Measurements from ENCODE around the gene CIT. TPM values are rescaled to one million over a fixed set of nuclear protein-coding genes. Genes with fewer than 3 reads are reported as not detected.

CIT gene
- total and polyA plus RNA-seq, 9 of the 15 experiments (the other 6 are each of a cell fraction or from before 2014, with no cell fraction given): 1.1 to 46.7 (median 21.3) TPM

DNA sequence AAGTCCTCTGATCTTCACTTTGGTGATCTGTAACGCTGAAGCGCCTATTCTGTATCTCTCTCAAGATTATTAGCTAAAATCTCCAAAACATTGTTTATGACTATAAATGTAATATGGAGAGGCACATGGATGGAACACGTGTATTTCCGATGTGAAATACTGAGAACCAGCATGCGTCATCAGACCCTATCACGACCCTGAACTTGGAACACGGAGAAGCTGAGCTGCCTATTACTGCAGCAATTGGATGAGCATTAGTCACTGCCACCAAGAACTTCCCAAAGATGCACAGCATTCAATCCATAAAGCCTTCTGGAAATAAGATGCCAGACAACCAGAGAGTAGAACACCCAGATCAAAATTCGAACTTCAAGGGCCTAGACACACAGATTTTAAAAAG lies 147.2 kb downstream of the CIT start (continued):
- TF ChIP-seq, protein P1, sequence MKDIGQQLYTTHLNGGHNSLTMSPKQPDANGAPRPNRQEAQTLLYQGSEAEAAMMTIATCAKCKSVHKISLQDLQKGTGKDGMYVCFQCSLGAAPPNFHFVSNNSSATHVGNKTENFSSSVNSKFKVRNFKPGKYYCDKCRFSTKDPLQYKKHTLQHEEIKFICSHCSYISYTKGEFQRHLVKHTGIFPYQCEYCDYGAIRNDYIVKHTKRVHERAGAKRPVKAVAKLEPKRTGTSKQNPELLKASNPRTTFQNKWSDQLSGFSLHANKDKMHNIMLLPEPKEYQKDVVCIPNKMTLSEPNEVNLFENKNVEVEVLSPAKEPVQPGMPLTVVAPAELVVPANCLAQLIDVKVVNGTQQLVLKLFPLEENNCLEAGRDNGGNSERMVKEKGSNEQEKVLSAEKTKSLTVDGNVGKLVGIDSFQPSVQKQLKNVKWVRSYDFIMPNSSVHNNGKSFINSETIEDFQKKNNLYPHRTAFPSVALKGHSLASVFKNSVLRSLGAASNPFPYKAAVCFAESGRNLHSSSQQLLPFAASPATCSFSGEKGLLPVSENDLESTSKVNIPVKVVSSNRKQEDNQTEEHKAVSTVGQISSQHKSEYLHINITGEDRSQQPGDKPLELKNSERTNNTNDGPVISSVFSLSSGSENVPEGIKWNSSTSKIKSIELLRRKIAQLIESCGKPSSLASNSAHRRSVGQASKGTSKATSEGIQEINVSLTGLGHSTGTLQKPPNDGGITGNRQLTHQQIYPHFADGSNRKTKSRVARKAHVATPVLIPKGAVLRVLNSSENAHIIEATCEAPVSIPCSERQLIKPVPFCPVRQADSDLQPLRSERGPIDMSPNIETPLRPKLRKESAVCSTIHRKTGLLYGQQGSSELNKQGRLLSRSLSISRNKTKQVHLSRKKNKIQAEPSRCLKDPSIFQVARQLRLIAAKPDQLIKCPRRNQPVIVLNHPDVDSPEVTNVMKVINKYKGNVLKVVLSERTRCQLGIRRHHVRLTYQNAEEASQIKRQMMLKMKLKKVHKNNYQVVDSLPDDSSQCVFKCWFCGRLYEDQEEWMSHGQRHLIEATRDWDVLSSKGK (CRISPR knock-in tag; IDR thresholded peaks at IDR 0.05): no peak
- TF ChIP-seq SIRT6 (IDR thresholded peaks at IDR 0.05; ENCODE audit: low read depth, low read length): no peak
- TF ChIP-seq AFF4 (CRISPR knock-in tag; IDR thresholded peaks at IDR 0.05): no peak
- TF ChIP-seq ZNF165 (CRISPR knock-in tag; IDR thresholded peaks at IDR 0.05; ENCODE audit: borderline replicate concordance): no peak
- no peak for TF ChIP-seq NELFE (IDR thresholded peaks at IDR 0.05; ENCODE audit: insufficient read depth, insufficient read length)

Measured in K562 (cell line).